SU-DHL-6 (cell line): ENCODE results near the gene CHTF8.

Source experiments
- H2AFZ ChIP-seq: fragments of 200-600 bp; sonication (generic); 2 replicates; pipeline ENCODE4 v1.6.1; 2014; ENCODE audit warnings: low read depth, mild to moderate bottlenecking, moderate library complexity, mixed read lengths, antibody characterized with exemption, low read length; ENCODE audit not compliant: severe bottlenecking
- H3F3A ChIP-seq: fragments of 200-600 bp; shearing (Covaris generic); 2 replicates; pipeline ENCODE4 v1.6.0; 2016; ENCODE audit warnings: antibody characterized with exemption, mild to moderate bottlenecking; ENCODE audit not compliant: insufficient read depth
- H3K27ac ChIP-seq: fragments of 200-600 bp; sonication (generic); 2 replicates; pipeline ENCODE4 v1.5.1; 2016; ENCODE audit warnings: low read depth, mild to moderate bottlenecking, low read length, moderate library complexity, mixed read lengths
- H3K27me3 ChIP-seq: fragments of 200-600 bp; sonication (generic), shearing (Covaris generic); 2 replicates; pipeline ENCODE4 v1.6.0; 2014; ENCODE audit warnings: mild to moderate bottlenecking, low read length
- H3K36me3 ChIP-seq: fragments of 200-600 bp; sonication (generic); 2 replicates; pipeline ENCODE4 v1.6.1; 2014; ENCODE audit warnings: mild to moderate bottlenecking, low read length, mixed read lengths
- H3K4me2 ChIP-seq: fragments of 300-600, 200-600 bp; shearing (Covaris generic), sonication (generic); 2 replicates; pipeline ENCODE4 v1.6.0; 2014; ENCODE audit warnings: low read length, low read depth, mild to moderate bottlenecking; ENCODE audit not compliant: poor library complexity, severe bottlenecking
- H3K4me3 ChIP-seq: fragments of 200-600 bp; sonication (generic); 2 replicates; pipeline ENCODE4 v1.5.1; 2014; ENCODE audit warnings: antibody characterized with exemption, low read length, mild to moderate bottlenecking, mixed read lengths; ENCODE audit not compliant: insufficient read depth, poor library complexity, severe bottlenecking
- H3K79me2 ChIP-seq: fragments of 200-600 bp; sonication (generic); 2 replicates; pipeline ENCODE4 v1.6.1; 2014; ENCODE audit warnings: mild to moderate bottlenecking, low read length, moderate library complexity; ENCODE audit not compliant: insufficient read depth
- H3K9ac ChIP-seq: fragments of 200-600 bp; sonication (generic); 2 replicates; pipeline ENCODE4 v1.7.0; 2014; ENCODE audit warnings: mild to moderate bottlenecking, low read length
- H3K9me2 ChIP-seq: fragments of 200-600 bp; sonication (generic); replicated peaks from 2 replicates; pipeline ENCODE4 v1.6.1; 2014; ENCODE audit warnings: low read length; ENCODE audit not compliant: insufficient read depth
- H3K9me3 ChIP-seq: fragments of 200-600 bp; sonication (generic); 2 replicates; pipeline ENCODE4 v1.6.1; 2014; ENCODE audit warnings: low read length, mixed read lengths; ENCODE audit not compliant: insufficient read depth
- H4K20me1 ChIP-seq: fragments of 200-600 bp; sonication (generic); 2 replicates; pipeline ENCODE4 v1.6.1; 2014; ENCODE audit warnings: low read depth, mild to moderate bottlenecking, antibody characterized with exemption, low read length, moderate library complexity, mixed read lengths
- EZH2phosphoT487 ChIP-seq: fragments of 200-600 bp; sonication (generic), shearing (Covaris generic); conservative IDR thresholded peaks from 2 replicates; pipeline ENCODE4 v1.6.1; 2018; ENCODE audit warnings: mild to moderate bottlenecking, antibody characterized with exemption, low read length, moderate library complexity, mixed read lengths
- TF ChIP-seq, protein P1 (sequence below): fragments of 200-600 bp; sonication (generic); IDR thresholded peaks from one replicate; pipeline ENCODE4 v1.5.1; 2017; ENCODE audit warnings: antibody characterized with exemption, mild to moderate bottlenecking, low read length, moderate library complexity; ENCODE audit not compliant: insufficient read depth, poor library complexity, severe bottlenecking

CHTF8 gene

GRCh38 chr16:69069504-69069903 is 62.9 kb downstream of the CHTF8 start:
- H3K4me2 ChIP-seq = no peak overlapping the region
- no peaks in the 10 kb centered on the region for H3F3A ChIP-seq
- no peak overlapping the region for H3K4me3 ChIP-seq
- no peak for TF ChIP-seq EZH2phosphoT487
- TF ChIP-seq, protein P1, sequence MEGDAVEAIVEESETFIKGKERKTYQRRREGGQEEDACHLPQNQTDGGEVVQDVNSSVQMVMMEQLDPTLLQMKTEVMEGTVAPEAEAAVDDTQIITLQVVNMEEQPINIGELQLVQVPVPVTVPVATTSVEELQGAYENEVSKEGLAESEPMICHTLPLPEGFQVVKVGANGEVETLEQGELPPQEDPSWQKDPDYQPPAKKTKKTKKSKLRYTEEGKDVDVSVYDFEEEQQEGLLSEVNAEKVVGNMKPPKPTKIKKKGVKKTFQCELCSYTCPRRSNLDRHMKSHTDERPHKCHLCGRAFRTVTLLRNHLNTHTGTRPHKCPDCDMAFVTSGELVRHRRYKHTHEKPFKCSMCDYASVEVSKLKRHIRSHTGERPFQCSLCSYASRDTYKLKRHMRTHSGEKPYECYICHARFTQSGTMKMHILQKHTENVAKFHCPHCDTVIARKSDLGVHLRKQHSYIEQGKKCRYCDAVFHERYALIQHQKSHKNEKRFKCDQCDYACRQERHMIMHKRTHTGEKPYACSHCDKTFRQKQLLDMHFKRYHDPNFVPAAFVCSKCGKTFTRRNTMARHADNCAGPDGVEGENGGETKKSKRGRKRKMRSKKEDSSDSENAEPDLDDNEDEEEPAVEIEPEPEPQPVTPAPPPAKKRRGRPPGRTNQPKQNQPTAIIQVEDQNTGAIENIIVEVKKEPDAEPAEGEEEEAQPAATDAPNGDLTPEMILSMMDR = no peak
- H3K27me3 ChIP-seq = no peaks in the 10 kb centered on the region
- H3K27ac ChIP-seq = no peak overlapping the region
- H3K9me3 ChIP-seq = no peaks in the 10 kb centered on the region
- H3K9me2 ChIP-seq = no peaks in the 10 kb centered on the region
- H2AFZ ChIP-seq = no peak overlapping the region
- H3K36me3 ChIP-seq = no peaks in the 10 kb centered on the region
- no peaks in the 10 kb centered on the region for H4K20me1 ChIP-seq
- no peak overlapping the region for H3K9ac ChIP-seq
- H3K79me2 ChIP-seq = no peaks in the 10 kb centered on the region
